Vagina (tissue), 2 donors: ENCODE results near the gene CACNA1C. TPM values are rescaled to one million over a fixed set of nuclear protein-coding genes. Genes with fewer than 3 reads are reported as not detected.

Experiments used
- DNase-seq, 2 donors: peaks; one replicate each; pipeline ENCODE4 v3.0.0-alpha.2; 2017; ENCODE audit errors: extremely low spot score in 2 of 2
- H3K27ac ChIP-seq: fragments of 200-600 bp; sonication (generic); one replicate; pipeline ENCODE4 v1.5.1; 2019
- H3K27me3 ChIP-seq: fragments of 200-600 bp; sonication (generic); one replicate; pipeline ENCODE4 v1.5.1; 2019
- H3K36me3 ChIP-seq, 2 donors: fragments of 200-600 bp; sonication (generic); one replicate each; pipeline ENCODE4 v1.5.1; 2017 to 2019
- H3K4me1 ChIP-seq: fragments of 200-600 bp; sonication (generic); one replicate; pipeline ENCODE4 v1.5.1; 2019
- H3K4me3 ChIP-seq, 2 donors: fragments of 200-600 bp; sonication (generic); 1 replicate in 1 of 2; 2 replicates in 1 of 2; pipeline ENCODE4 v1.5.1; 2016 to 2019
- H3K9me3 ChIP-seq: fragments of 200-600 bp; sonication (generic); one replicate; pipeline ENCODE4 v1.5.1; 2019
- CTCF ChIP-seq, 3 experiments: fragments of 450-650 bp in 2 of 3; fragments of 200-600 bp in 1 of 3; sonication (generic) in 1 of 3; IDR thresholded peaks; one replicate each; pipeline ENCODE4 v1.5.1; 2017 to 2019; ENCODE audit warnings: antibody characterized with exemption in 3 of 3, mild to moderate bottlenecking in 2 of 3, moderate library complexity in 2 of 3
- POLR2A ChIP-seq, 2 donors: fragments of 450-650 bp; IDR thresholded peaks; one replicate each; pipeline ENCODE4 v1.6.1; 2017; ENCODE audit warnings: antibody characterized with exemption in 2 of 2, mild to moderate bottlenecking in 2 of 2, moderate library complexity in 2 of 2
- POLR2AphosphoS5 ChIP-seq, 2 donors: sonication (generic); formaldehyde crosslinking; IDR thresholded peaks; one replicate each; pipeline ENCODE4 v1.9.0; 2017; ENCODE audit warnings: antibody characterized with exemption in 2 of 2, mild to moderate bottlenecking in 2 of 2, low read depth in 1 of 2; ENCODE audit not compliant: insufficient read depth in 1 of 2
- intact Hi-C: fragments of 100-400 bp; cut with DNase I; formaldehyde crosslinking; loops from one replicate; pipeline ENCODE4 v1.15.1; 2023
- total RNA-seq: library from RNA; depleted of rRNA; stranded (reverse); fragments of >200 nt; gene quantifications from one replicate; pipeline ENCODE4 v1.2.3, GENCODE V29; 2016

CACNA1C gene
- total RNA-seq, 1 donor from 2014 or later = 9.8 TPM

- intact Hi-C loops = loop anchor here (5.0 kb wide), 1 partner anchor 235 kb away; the partner anchor contains the start of gene CACNA1C
- no peak for DNase-seq
- H3K4me1 ChIP-seq = peaks cover 58% of the 10 kb centered on the region
- no peaks in the 10 kb centered on the region for H3K9me3 ChIP-seq
- H3K27me3 ChIP-seq = no peaks in the 10 kb centered on the region
- TF ChIP-seq POLR2A (IDR thresholded peaks at IDR 0.05) (no peak), POLR2AphosphoS5 (IDR thresholded peaks at IDR 0.05; ENCODE audit: insufficient read depth in 1 of 2, low read depth in 1 of 2) (no peak), CTCF (IDR thresholded peaks at IDR 0.05) (no peak)
- H3K36me3 ChIP-seq = no peaks in the 10 kb centered on the region
- H3K27ac ChIP-seq = peak overlapping the region; percentile 65
- H3K4me3 ChIP-seq = no peak overlapping the region
Measured at GRCh38 chr12:2287151-2287550, 234.4 kb downstream of the CACNA1C start.

GRCh38 chr12:2287589-2287988 lies 234.8 kb downstream of the CACNA1C start:
- intact Hi-C loops = loop anchor here (5.0 kb wide), 1 partner anchor 235 kb away; the partner anchor contains the start of gene CACNA1C
- Histone ChIP-seq H3K4me3 (no peak overlapping the region), H3K36me3 (no peaks in the 10 kb centered on the region), H3K27ac (peak overlapping the region; percentile 65), H3K4me1 (peaks cover 60% of the 10 kb centered on the region), H3K9me3 (no peaks in the 10 kb centered on the region), H3K27me3 (no peaks in the 10 kb centered on the region)
- DNase-seq = no peak
- TF ChIP-seq POLR2AphosphoS5 (IDR thresholded peaks at IDR 0.05; ENCODE audit: insufficient read depth in 1 of 2, low read depth in 1 of 2) (no peak), CTCF (IDR thresholded peaks at IDR 0.05) (no peak), POLR2A (IDR thresholded peaks at IDR 0.05) (no peak)

- Histone ChIP-seq H3K27me3 (no peaks in the 10 kb centered on the region), H3K9me3 (no peaks in the 10 kb centered on the region), H3K4me1 (peaks cover 64% of the 10 kb centered on the region), H3K36me3 (no peaks in the 10 kb centered on the region), H3K4me3 (no peak overlapping the region), H3K27ac (peak overlapping the region; percentile 65)
- intact Hi-C loops = loop anchor here (5.0 kb wide), 1 partner anchor 236 kb away; the partner anchor contains the start of gene CACNA1C
- DNase-seq = no peak
- TF ChIP-seq POLR2AphosphoS5 (IDR thresholded peaks at IDR 0.05; ENCODE audit: insufficient read depth in 1 of 2, low read depth in 1 of 2) = no peak
- no peak for TF ChIP-seq POLR2A (IDR thresholded peaks at IDR 0.05)
- no peak for TF ChIP-seq CTCF (IDR thresholded peaks at IDR 0.05)
Measured at GRCh38 chr12:2288001-2288400, 235.2 kb downstream of the CACNA1C start.

DNA sequence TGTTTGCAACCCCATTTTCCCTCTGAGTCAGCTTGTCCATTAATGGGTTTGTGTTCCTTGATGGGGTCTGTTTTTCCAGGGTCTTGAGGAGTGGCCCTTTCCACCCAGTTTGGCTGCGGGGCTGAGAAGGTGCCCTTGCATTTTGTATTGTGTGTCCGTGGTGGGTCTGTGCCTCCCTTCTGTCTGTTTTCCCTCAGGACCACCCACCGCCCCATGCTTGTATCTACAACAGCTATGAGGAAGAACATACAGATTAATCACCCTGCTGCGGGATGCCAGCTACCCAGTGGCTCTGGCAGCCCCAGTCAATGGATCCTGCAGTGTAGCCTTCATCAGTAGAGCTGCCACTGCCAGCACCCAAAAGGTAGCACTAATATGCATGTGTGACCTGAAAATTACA lies 235.7 kb downstream of the CACNA1C start:
- TF ChIP-seq POLR2A (IDR thresholded peaks at IDR 0.05) = no peak
- no peak for TF ChIP-seq POLR2AphosphoS5 (IDR thresholded peaks at IDR 0.05; ENCODE audit: insufficient read depth in 1 of 2, low read depth in 1 of 2)
- no peak for TF ChIP-seq CTCF (IDR thresholded peaks at IDR 0.05)
- intact Hi-C loops = loop anchor here (5.0 kb wide), 1 partner anchor 236 kb away; the partner anchor contains the start of gene CACNA1C
- no peaks in the 10 kb centered on the region for H3K27me3 ChIP-seq
- H3K9me3 ChIP-seq = no peaks in the 10 kb centered on the region
- no peak overlapping the region for H3K27ac ChIP-seq
- peaks cover 65% of the 10 kb centered on the region for H3K4me1 ChIP-seq
- H3K4me3 ChIP-seq = no peak overlapping the region
- H3K36me3 ChIP-seq = no peaks in the 10 kb centered on the region
- no peak for DNase-seq

DNA sequence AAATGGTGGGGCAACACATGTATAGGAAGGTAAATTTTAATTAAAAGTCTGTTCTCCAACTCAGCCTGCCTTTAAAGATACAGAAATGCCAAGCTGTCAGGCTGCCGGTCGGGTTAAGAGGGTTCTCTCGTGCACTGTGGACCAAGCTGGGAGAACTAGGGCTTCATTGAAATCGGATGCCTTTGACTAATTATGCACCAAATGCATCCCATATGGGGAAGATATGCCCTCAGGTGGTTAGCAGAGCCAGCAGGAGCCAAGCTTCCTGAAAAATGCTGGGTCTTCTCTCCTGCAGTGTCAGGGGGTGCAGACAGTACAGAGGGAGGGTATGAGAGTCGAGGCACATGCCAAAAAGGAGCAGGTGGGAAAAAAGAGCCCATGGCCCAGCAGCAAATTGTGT lies 236.1 kb downstream of the CACNA1C start:
- no peaks in the 10 kb centered on the region for H3K27me3 ChIP-seq
- H3K36me3 ChIP-seq = no peaks in the 10 kb centered on the region
- intact Hi-C loops = loop anchor here (5.0 kb wide), 1 partner anchor 237 kb away; the partner anchor contains the start of gene CACNA1C
- peaks cover 61% of the 10 kb centered on the region for H3K4me1 ChIP-seq
- DNase-seq = no peak
- TF ChIP-seq POLR2AphosphoS5 (IDR thresholded peaks at IDR 0.05; ENCODE audit: insufficient read depth in 1 of 2, low read depth in 1 of 2) (no peak), CTCF (IDR thresholded peaks at IDR 0.05) (no peak), POLR2A (IDR thresholded peaks at IDR 0.05) (no peak)
- no peak overlapping the region for H3K4me3 ChIP-seq
- H3K27ac ChIP-seq = no peak overlapping the region
- H3K9me3 ChIP-seq = no peaks in the 10 kb centered on the region
